ENCODE results near the gene PALS1.

The PALS1 gene

GRCh38 chr14:67270145-67270753 is 29.0 kb downstream of the PALS1 start:
- TF ChIP-seq CTCF (IDR thresholded peaks at IDR 0.05), result no peak

- TF ChIP-seq CTCF (IDR thresholded peaks at IDR 0.05), result no peak
These were observed 29.7 kb downstream of the PALS1 start for GRCh38 chr14:67270933-67271332.

- TF ChIP-seq CTCF (IDR thresholded peaks at IDR 0.05), result no peak
These were observed 34.9 kb downstream of the PALS1 start for GRCh38 chr14:67276131-67276530.

- no peak for TF ChIP-seq CTCF (IDR thresholded peaks at IDR 0.05)
These were observed 39.3 kb downstream of the PALS1 start for GRCh38 chr14:67280506-67280905.

- TF ChIP-seq CTCF (IDR thresholded peaks at IDR 0.05), result peak; percentile 46
These were observed 44.7 kb downstream of the PALS1 start for GRCh38 chr14:67285876-67286452.
